Prostate gland (tissue), 2 donors: ENCODE measurements around the gene PGA4.
"Not testable (repeated sequence)": the region's sequence is repeated elsewhere in the genome, so short reads cannot be mapped to it uniquely, and the experiment has no call there.

Experiments used
- POLR2A ChIP-seq: fragments of 450-650 bp; IDR thresholded peaks from one replicate; pipeline ENCODE4 v1.6.1; 2016; ENCODE audit warnings: antibody characterized with exemption, mild to moderate bottlenecking
- POLR2AphosphoS5 ChIP-seq: sonication (generic); formaldehyde crosslinking; IDR thresholded peaks from one replicate; pipeline ENCODE4 v1.6.1; 2017; ENCODE audit warnings: antibody characterized with exemption
- TF ChIP-seq, protein P1 (sequence below), 4 experiments: fragments of 200-600 bp in 2 of 4; fragments of 450-650 bp in 2 of 4; sonication (generic) in 2 of 4; IDR thresholded peaks; 1 replicate in 3 of 4; 2 replicates in 1 of 4; pipeline ENCODE4 v1.5.1; 2016 to 2019; ENCODE audit warnings: antibody characterized with exemption in 4 of 4, mild to moderate bottlenecking in 2 of 4, moderate library complexity in 2 of 4

DNA sequence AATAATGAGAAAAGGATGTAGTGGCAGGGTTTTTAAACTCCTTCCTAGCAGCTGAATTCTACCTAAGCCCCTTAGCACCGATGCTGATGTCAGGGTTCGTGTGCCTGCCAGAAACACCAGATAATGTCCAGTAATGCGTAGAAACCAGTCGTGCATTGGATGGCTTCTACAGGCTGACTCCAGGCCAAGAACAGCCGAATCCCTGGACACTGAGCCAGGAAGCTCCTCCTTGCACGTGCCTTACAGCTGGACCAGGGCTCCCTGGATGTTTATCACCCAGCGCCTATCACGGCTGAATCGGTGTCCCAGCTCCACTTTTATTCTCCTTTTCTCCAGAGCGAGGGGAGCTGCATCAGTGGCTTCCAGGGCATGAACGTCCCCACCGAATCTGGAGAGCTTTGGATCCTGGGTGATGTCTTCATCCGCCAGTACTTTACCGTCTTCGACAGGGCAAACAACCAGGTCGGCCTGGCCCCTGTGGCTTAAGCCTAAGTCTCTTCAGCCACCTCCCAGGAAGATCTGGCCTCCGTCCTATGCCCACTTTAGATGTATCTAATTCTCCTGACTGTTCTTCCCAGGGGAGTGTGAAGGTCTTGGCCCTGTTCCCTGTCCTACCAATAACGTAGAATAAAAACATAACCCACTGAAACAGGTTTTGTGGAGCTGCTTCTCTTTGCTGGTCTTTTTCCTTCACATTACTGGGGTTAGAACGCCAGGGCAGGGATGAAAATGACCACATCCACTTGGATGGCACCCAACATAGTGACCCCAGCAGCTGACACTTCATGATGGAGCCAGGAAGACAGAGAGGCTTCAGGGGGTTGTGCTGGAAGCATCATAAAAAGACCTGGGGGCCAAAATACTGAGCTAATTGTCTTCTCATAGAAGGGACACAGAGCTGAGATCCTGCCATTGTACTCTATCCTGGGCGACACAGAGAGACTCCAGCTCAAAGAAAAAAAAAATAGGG, 28.9 kb downstream of the PGA4 start:
- TF ChIP-seq, protein P1, sequence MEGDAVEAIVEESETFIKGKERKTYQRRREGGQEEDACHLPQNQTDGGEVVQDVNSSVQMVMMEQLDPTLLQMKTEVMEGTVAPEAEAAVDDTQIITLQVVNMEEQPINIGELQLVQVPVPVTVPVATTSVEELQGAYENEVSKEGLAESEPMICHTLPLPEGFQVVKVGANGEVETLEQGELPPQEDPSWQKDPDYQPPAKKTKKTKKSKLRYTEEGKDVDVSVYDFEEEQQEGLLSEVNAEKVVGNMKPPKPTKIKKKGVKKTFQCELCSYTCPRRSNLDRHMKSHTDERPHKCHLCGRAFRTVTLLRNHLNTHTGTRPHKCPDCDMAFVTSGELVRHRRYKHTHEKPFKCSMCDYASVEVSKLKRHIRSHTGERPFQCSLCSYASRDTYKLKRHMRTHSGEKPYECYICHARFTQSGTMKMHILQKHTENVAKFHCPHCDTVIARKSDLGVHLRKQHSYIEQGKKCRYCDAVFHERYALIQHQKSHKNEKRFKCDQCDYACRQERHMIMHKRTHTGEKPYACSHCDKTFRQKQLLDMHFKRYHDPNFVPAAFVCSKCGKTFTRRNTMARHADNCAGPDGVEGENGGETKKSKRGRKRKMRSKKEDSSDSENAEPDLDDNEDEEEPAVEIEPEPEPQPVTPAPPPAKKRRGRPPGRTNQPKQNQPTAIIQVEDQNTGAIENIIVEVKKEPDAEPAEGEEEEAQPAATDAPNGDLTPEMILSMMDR (IDR thresholded peaks at IDR 0.05) = not testable (repeated sequence)
- TF ChIP-seq POLR2AphosphoS5, POLR2A: not testable (repeated sequence)
